AG09319 (cell line): ENCODE data around the gene CCBE1.
A peak's percentile ranks its signal among the peaks of the same experiment; 100 is the strongest.

Experiments used
- DNase-seq: peaks from one replicate; pipeline ENCODE4 v3.0.0-alpha.2; 2010; ENCODE audit warnings: low read depth; ENCODE audit errors: extremely low read depth
- CTCF ChIP-seq: IDR thresholded peaks from 2 replicates; pipeline ENCODE4 v1.5.1; 2011; ENCODE audit warnings: low read depth, mild to moderate bottlenecking, inconsistent platforms, low read length, moderate library complexity

Gene CCBE1

GRCh38 chr18:59502274-59503175, 194.7 kb downstream of the CCBE1 start:
- peak; percentile 93 for DNase-seq
- TF ChIP-seq CTCF = no peak

DNA sequence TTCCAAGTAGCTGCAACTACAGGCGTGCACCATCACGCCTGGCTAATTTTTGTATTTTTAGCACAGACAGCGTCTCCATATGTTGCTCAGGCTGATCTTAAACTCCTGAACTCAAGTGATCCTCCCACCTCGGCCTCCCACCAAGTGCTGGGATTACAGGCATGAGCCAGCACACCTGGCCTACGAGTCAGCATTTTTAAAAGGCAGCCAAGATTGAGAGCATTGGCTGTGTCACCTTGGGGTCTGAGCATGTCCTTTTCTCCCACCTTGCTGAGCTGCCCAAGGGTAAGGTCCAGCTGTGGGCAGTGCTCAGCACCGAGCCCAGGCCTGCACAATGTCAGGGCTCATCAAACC, 195.3 kb downstream of the CCBE1 start:
- DNase-seq = no peak
- TF ChIP-seq CTCF = no peak

GRCh38 chr18:59500765-59501164, 196.5 kb downstream of the CCBE1 start:
- no peak for TF ChIP-seq CTCF
- no peak for DNase-seq

- DNase-seq = no peak
- TF ChIP-seq CTCF = no peak
Measured at GRCh38 chr18:59498506-59499086, 198.6 kb downstream of the CCBE1 start.

DNA sequence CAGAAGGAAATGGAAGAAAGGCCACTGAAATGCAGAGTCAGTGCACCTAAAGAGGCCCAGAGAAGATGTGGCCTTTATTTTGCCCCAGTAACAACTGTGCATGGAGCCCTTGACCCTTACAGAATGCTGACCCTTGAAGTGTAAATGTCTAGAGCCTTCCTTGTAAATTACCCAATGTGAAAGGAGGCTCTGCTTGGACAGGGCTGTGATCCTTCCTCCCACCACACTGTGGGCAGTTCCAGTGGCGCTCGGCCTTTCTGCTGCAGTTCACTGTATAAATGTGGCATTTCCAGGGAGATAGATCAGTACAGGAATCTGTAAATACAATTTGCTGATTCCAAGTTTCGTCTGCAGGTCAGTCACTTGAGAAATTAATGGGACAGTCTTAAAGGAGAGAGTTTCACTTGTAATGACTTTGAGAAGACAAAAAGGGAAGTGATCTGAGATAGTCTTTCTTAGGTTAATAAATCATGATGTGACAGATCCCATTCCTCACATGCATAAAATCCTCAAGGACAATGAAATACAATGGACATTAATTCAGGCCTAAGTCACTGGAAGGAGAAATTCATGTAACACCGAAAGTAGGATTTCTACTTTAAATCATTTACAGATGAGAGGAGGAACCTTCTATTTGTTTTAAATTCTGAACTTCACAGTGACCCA, 204.3 kb downstream of the CCBE1 start:
- no peak for DNase-seq
- no peak for TF ChIP-seq CTCF

DNA sequence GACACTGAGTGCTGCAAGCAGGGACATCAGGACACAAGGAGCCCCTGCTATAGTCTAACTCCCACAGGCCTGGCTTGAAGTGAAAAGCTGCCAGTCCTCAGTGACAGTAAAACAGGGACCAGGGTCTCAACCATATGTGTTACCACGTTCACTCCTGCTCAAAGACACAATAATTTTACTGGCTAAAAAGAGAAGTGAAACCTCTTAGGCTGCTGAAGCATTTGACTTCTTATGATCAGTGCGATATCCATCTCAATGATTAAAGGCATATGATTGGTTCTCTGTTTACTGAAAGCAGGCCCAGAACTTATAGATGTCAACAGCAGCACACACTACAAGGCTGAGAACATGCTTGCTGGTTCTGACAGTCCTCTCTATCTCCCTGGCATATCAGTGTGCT, 208.3 kb downstream of the CCBE1 start:
- no peak for TF ChIP-seq CTCF
- DNase-seq = no peak

GRCh38 chr18:59485382-59485781, 211.8 kb downstream of the CCBE1 start:
- no peak for TF ChIP-seq CTCF
- DNase-seq = no peak
